Activated naive CD4-positive, alpha-beta T cell treated with Interleukin-2 at 50 U/mL for 16 hours (primary cell): ENCODE results near the gene KHDRBS2.

Experiments
- DNase-seq: peaks from one replicate; pipeline ENCODE4 v3.0.0-alpha.2; 2020

KHDRBS2 gene

GRCh38 chr6:62174548-62174947 is 111.5 kb downstream of the KHDRBS2 start:
- no peak for DNase-seq

- DNase-seq, result no peak
Measured at GRCh38 chr6:62167736-62168135, 118.3 kb downstream of the KHDRBS2 start.

- no peak for DNase-seq
Measured at GRCh38 chr6:62162858-62163257, 123.2 kb downstream of the KHDRBS2 start.

- no peak for DNase-seq
Measured at GRCh38 chr6:62152796-62153195, 133.2 kb downstream of the KHDRBS2 start.

- no peak for DNase-seq
Measured at GRCh38 chr6:62150048-62150663, 135.9 kb downstream of the KHDRBS2 start.

- no peak for DNase-seq
Measured at GRCh38 chr6:62146954-62147853, 138.8 kb downstream of the KHDRBS2 start.

- DNase-seq, result no peak
Measured at GRCh38 chr6:62129127-62129526, 156.9 kb downstream of the KHDRBS2 start.

GRCh38 chr6:62119401-62119800 is 166.6 kb downstream of the KHDRBS2 start:
- no peak for DNase-seq

- no peak for DNase-seq
Measured at GRCh38 chr6:62103186-62103859, 182.7 kb downstream of the KHDRBS2 start.

GRCh38 chr6:62102387-62102786 is 183.6 kb downstream of the KHDRBS2 start:
- no peak for DNase-seq

GRCh38 chr6:62090442-62091229 is 195.4 kb downstream of the KHDRBS2 start:
- DNase-seq, result no peak

- DNase-seq, result no peak
Measured at GRCh38 chr6:62089781-62090180, 196.2 kb downstream of the KHDRBS2 start.

GRCh38 chr6:62086047-62086446 is 200.0 kb downstream of the KHDRBS2 start:
- no peak for DNase-seq

GRCh38 chr6:62075869-62076268 is 210.2 kb downstream of the KHDRBS2 start:
- no peak for DNase-seq

GRCh38 chr6:62059901-62060300 is 226.1 kb downstream of the KHDRBS2 start:
- DNase-seq, result no peak

GRCh38 chr6:62057300-62057699 is 228.7 kb downstream of the KHDRBS2 start:
- DNase-seq, result no peak

GRCh38 chr6:62045502-62045901 is 240.5 kb downstream of the KHDRBS2 start:
- DNase-seq, result no peak

- DNase-seq, result no peak
Measured at GRCh38 chr6:62043084-62043483, 242.9 kb downstream of the KHDRBS2 start.

- DNase-seq, result no peak
Measured at GRCh38 chr6:62042429-62042828, 243.6 kb downstream of the KHDRBS2 start.

- DNase-seq, result no peak
Measured at GRCh38 chr6:62039605-62040004, 246.4 kb downstream of the KHDRBS2 start.

GRCh38 chr6:62037445-62037844 is 248.6 kb downstream of the KHDRBS2 start:
- DNase-seq, result no peak

GRCh38 chr6:62035952-62036351 is 250.1 kb downstream of the KHDRBS2 start:
- DNase-seq, result no peak

GRCh38 chr6:62013719-62014118 is 272.3 kb downstream of the KHDRBS2 start:
- DNase-seq, result no peak
